ENCODE results near the gene TMEM40.

DNA sequence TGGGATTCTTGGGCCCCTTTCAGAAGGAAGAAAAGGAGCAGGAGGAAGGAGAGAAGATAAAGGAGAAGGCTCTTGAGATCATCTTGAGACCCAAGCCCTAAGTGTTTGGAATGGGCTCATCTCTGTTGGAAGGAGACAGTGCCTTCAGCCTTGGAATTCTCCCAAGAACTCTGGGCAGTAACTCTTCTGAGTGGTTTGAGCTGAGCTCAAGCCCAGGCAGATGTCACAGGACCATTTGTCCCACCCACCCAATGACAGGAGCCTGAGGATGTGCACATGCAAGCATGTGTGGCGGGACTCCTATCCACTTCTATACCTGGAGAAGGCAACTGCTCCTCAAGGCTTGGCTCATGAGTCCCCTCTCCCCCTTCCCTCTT is 14.6 kb upstream of the TMEM40 start:
- TF ChIP-seq, protein P1, sequence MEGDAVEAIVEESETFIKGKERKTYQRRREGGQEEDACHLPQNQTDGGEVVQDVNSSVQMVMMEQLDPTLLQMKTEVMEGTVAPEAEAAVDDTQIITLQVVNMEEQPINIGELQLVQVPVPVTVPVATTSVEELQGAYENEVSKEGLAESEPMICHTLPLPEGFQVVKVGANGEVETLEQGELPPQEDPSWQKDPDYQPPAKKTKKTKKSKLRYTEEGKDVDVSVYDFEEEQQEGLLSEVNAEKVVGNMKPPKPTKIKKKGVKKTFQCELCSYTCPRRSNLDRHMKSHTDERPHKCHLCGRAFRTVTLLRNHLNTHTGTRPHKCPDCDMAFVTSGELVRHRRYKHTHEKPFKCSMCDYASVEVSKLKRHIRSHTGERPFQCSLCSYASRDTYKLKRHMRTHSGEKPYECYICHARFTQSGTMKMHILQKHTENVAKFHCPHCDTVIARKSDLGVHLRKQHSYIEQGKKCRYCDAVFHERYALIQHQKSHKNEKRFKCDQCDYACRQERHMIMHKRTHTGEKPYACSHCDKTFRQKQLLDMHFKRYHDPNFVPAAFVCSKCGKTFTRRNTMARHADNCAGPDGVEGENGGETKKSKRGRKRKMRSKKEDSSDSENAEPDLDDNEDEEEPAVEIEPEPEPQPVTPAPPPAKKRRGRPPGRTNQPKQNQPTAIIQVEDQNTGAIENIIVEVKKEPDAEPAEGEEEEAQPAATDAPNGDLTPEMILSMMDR (conservative IDR thresholded peaks at IDR 0.05; ENCODE audit: low read length) = no peak
- TF ChIP-seq EZH2phosphoT487 (IDR thresholded peaks at IDR 0.05; ENCODE audit: borderline replicate concordance) = no peak
